Fibroblast of villous mesenchyme (primary cell): Measurements from ENCODE around the gene LLGL1. TPM values are rescaled to one million over a fixed set of nuclear protein-coding genes. Genes with fewer than 3 reads are reported as not detected.
A peak's percentile ranks its signal among the peaks of the same experiment; 100 is the strongest.

ENCODE experiments used
- DNase-seq: peaks from one replicate; pipeline ENCODE4 v3.0.0-alpha.2; 2010; ENCODE audit warnings: low read depth
- H3K4me3 ChIP-seq: 2 replicates; pipeline ENCODE4 v1.5.1; 2011; ENCODE audit warnings: low read depth, mild to moderate bottlenecking, low read length
- CTCF ChIP-seq: IDR thresholded peaks from 2 replicates; pipeline ENCODE4 v1.5.1; 2012; ENCODE audit warnings: low read depth, mild to moderate bottlenecking, low read length; ENCODE audit not compliant: insufficient read depth
- total RNA-seq: library from RNA; depleted of rRNA; stranded (reverse); fragments of >200 nt; gene quantifications from 2 replicates; pipeline ENCODE4 v1.2.3, GENCODE V29; 2012

LLGL1 gene
- total RNA-seq, 1 donor: 44.0 TPM

- no peak for DNase-seq
- no peak for TF ChIP-seq CTCF
These were observed 37.2 kb downstream of the LLGL1 start for GRCh38 chr17:18262641-18263040.

DNA sequence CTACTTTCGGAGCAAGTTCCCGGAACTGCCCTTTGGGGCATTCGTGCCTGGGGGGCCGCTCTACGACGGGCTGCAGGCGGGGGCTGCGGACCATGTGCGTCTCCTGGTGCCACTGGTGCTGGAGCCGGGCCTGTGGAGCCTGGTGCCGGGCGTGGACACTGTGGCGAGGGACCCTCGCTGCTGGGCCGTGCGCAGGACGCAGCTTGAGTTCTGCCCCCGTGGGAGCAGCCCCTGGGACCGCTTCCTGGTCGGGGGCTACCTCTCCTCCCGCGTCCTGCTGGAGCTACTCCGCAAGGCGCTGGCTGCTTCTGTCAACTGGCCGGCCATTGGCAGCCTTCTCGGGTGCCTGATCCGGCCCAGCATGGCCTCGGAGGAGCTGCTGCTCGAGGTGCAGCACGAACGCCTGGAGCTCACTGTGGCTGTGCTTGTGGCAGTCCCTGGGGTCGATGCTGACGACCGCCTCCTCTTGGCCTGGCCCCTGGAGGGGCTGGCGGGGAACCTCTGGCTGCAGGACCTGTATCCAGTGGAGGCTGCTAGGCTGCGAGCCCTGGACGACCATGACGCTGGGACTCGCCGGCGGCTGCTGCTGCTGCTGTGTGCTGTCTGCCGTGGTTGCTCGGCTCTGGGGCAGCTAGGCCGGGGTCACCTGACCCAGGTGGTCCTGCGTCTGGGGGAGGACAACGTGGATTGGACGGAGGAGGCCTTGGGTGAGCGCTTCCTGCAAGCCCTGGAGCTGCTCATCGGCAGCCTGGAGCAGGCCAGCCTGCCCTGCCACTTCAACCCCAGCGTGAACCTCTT is 38.6 kb downstream of the LLGL1 start:
- no peak for DNase-seq
- TF ChIP-seq CTCF: no peak
- H3K4me3 ChIP-seq: no peak overlapping the region

More at GRCh38 chr17:18262641-18263040, 37.2 kb downstream of the LLGL1 start:
- no peak overlapping the region for H3K4me3 ChIP-seq

DNA sequence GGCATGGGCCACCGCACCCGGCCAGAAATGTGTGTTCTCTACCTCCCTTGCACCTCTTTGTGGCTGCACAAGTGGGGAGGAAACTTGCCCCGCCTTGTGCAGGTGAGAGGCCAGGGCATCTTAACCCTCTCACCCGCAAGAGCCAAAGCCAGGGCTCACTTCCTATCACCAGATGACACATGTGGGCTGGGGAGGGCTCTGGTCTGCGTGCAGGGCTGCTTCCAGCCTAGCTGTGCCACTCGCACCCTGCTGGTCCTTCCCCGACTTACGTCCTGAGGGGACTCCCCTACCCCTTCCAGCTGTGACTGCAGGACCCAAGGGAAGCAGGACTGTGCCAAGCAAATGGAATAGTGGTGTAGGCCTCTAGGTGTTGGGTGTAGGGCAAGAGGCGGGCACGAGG is 41.9 kb downstream of the LLGL1 start:
- no peak for TF ChIP-seq CTCF
- no peak overlapping the region for H3K4me3 ChIP-seq
- DNase-seq: no peak

DNA sequence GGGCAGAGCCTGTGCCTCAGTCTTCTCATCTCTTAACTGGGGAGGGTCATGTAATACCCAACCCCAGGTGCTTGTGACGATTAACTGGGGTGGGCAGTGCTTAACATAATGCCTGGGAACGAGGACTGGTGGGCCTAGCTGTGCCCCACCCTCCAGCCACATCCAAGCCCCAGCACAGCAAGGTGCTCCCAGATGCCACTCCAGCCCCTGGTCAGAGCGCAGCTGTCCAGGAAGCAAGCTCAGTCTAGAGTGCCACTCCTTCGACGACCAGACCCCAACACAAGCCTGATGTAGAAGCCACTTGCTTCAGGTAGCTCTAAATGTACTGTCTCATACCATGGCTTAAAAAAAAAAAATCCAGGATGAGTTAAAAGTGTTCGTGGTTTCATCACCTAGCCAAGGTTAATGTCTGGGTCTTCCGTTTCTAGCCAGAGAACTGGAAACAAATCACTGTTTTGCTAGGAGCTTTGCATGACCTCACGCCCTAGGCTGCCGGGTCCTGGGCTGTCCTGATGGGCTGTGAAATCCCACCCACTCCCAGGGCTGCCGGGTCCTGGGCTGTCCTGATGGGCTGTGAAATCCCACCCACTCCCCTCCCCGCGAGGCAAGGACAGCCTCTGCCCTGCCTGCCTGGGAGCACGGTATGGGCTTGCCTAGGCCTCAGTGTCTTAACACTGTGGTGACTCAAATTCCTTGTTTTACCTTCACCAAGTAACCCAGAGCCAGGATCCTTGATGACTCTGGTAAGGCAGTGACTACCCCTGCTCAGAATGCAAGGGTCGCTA is 42.7 kb downstream of the LLGL1 start:
- no peak overlapping the region for H3K4me3 ChIP-seq
- DNase-seq: peak; percentile 21
- no peak for TF ChIP-seq CTCF

- no peak for DNase-seq
- H3K4me3 ChIP-seq: no peak overlapping the region
- TF ChIP-seq CTCF: no peak
These were observed 44.9 kb downstream of the LLGL1 start for GRCh38 chr17:18270046-18270931.

DNA sequence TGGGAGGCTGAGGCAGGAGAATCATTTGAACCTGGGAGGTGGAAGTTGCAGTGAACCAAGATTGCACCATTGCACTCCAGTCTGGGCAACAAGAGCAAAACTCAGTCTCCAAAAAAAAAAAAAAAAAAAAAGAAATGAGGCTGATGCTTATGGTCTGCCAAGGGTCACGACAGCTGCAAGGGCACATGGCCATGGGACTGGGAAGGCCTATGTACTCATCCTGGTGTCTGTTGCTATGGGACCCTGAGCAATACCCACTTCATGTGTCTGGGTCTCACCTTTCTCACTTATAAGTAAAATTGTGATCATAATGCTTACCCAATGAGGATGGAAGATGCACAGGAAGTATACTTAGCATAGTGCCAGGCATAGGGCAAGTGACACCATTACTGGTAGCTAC is 51.6 kb downstream of the LLGL1 start:
- H3K4me3 ChIP-seq: no peak overlapping the region
- DNase-seq: no peak
- TF ChIP-seq CTCF: no peak
